ENCODE data around the gene CNN2.

- TF ChIP-seq YY1 (IDR thresholded peaks at IDR 0.05) (no peak), MAX (IDR thresholded peaks at IDR 0.05) (no peak), CTCF (IDR thresholded peaks at IDR 0.05; ENCODE audit: low read depth, low read length, missing input control) (no peak), REST (IDR thresholded peaks at IDR 0.05) (no peak), RAD21 (IDR thresholded peaks at IDR 0.05) (no peak), HNF4G (IDR thresholded peaks at IDR 0.05) (no peak), ZBTB33 (IDR thresholded peaks at IDR 0.05) (no peak), GABPA (IDR thresholded peaks at IDR 0.05 in 1 of 2, conservative IDR thresholded peaks at IDR 0.05 in 1 of 2) (no peak), ATF3 (IDR thresholded peaks at IDR 0.05) (no peak), EGR1 (IDR thresholded peaks at IDR 0.05; ENCODE audit: low read depth in 2 of 2) (no peak), RXRA (IDR thresholded peaks at IDR 0.05) (no peak), FOXA1 (IDR thresholded peaks at IDR 0.05) (no peak)
Observed at GRCh38 chr19:1051791-1052190, 25.4 kb downstream of the CNN2 start.

All from liver (tissue), 3 donors.